ENCODE results near the gene OPN3. TPM values are rescaled to one million over a fixed set of nuclear protein-coding genes. Genes with fewer than 3 reads are reported as not detected.

The OPN3 gene
- total RNA-seq, 1 donor, result 47.5 TPM

- peak; percentile 54 for DNase-seq (ENCODE audit: low read depth)
- TF ChIP-seq CTCF (IDR thresholded peaks at IDR 0.05; ENCODE audit: insufficient read depth, low read depth, low read length), result no peak
- no peak overlapping the region for H3K4me3 ChIP-seq (ENCODE audit: low read depth, low read length)
Measured at GRCh38 chr1:241592273-241592958, 47.8 kb downstream of the OPN3 start.

- DNase-seq (ENCODE audit: low read depth), result no peak
Measured at GRCh38 chr1:241591736-241592135, 48.4 kb downstream of the OPN3 start.

GRCh38 chr1:241591317-241591716, 48.9 kb downstream of the OPN3 start:
- DNase-seq (ENCODE audit: low read depth), result peak; percentile 70
- no peak overlapping the region for H3K4me3 ChIP-seq (ENCODE audit: low read depth, low read length)
- no peak for TF ChIP-seq CTCF (IDR thresholded peaks at IDR 0.05; ENCODE audit: insufficient read depth, low read depth, low read length)

More at GRCh38 chr1:241591736-241592135, 48.4 kb downstream of the OPN3 start:
- no peak overlapping the region for H3K4me3 ChIP-seq (ENCODE audit: low read depth, low read length)
- TF ChIP-seq CTCF (IDR thresholded peaks at IDR 0.05; ENCODE audit: insufficient read depth, low read depth, low read length), result no peak

- TF ChIP-seq CTCF (IDR thresholded peaks at IDR 0.05; ENCODE audit: insufficient read depth, low read depth, low read length), result no peak
- DNase-seq (ENCODE audit: low read depth), result no peak
- no peak overlapping the region for H3K4me3 ChIP-seq (ENCODE audit: low read depth, low read length)
Measured at GRCh38 chr1:241590719-241591118, 49.5 kb downstream of the OPN3 start.

GRCh38 chr1:241589521-241589920, 50.6 kb downstream of the OPN3 start:
- H3K4me3 ChIP-seq (ENCODE audit: low read depth, low read length), result no peak overlapping the region

GRCh38 chr1:241586905-241587512, 53.2 kb downstream of the OPN3 start:
- TF ChIP-seq CTCF (IDR thresholded peaks at IDR 0.05; ENCODE audit: insufficient read depth, low read depth, low read length), result no peak
- H3K4me3 ChIP-seq (ENCODE audit: low read depth, low read length), result no peak overlapping the region
- DNase-seq (ENCODE audit: low read depth), result no peak

More at GRCh38 chr1:241589521-241589920, 50.6 kb downstream of the OPN3 start:
- no peak for TF ChIP-seq CTCF (IDR thresholded peaks at IDR 0.05; ENCODE audit: insufficient read depth, low read depth, low read length)
- no peak for DNase-seq (ENCODE audit: low read depth)

All from fibroblast of villous mesenchyme (primary cell).